Measurements from ENCODE around the gene SEL1L3.

- TF ChIP-seq CTCF (IDR thresholded peaks at IDR 0.05 in 4 of 5, conservative IDR thresholded peaks at IDR 0.05 in 1 of 5) = no peak
- TF ChIP-seq POLR2A (IDR thresholded peaks at IDR 0.05) = no peak
These were observed 38.2 kb upstream of the SEL1L3 start for GRCh38 chr4:25901030-25901430.

Data from gastrocnemius medialis (tissue), 4 donors.